Neuron (in vitro differentiated cells): Measurements from ENCODE around the gene AP2A2.

ENCODE experiments used
- H2AFZ ChIP-seq: one replicate; pipeline ENCODE4 v1.6.1; 2013; ENCODE audit warnings: low read depth, mild to moderate bottlenecking, inconsistent platforms, low read length, moderate library complexity
- H3K27me3 ChIP-seq: one replicate; pipeline ENCODE4 v1.6.1; 2013; ENCODE audit warnings: low read length; ENCODE audit not compliant: insufficient read depth
- H3K36me3 ChIP-seq: one replicate; pipeline ENCODE4 v1.6.1; 2013; ENCODE audit warnings: low read length; ENCODE audit not compliant: insufficient read depth
- H3K4me1 ChIP-seq: one replicate; pipeline ENCODE4 v1.6.1; 2013; ENCODE audit warnings: low read length; ENCODE audit not compliant: insufficient read depth
- H3K4me3 ChIP-seq: 2 replicates; pipeline ENCODE4 v1.5.1; 2013; ENCODE audit warnings: mild to moderate bottlenecking, low read length, moderate library complexity
- H3K9me3 ChIP-seq: one replicate; pipeline ENCODE4 v1.6.1; 2013; ENCODE audit warnings: low read length

The AP2A2 gene

DNA sequence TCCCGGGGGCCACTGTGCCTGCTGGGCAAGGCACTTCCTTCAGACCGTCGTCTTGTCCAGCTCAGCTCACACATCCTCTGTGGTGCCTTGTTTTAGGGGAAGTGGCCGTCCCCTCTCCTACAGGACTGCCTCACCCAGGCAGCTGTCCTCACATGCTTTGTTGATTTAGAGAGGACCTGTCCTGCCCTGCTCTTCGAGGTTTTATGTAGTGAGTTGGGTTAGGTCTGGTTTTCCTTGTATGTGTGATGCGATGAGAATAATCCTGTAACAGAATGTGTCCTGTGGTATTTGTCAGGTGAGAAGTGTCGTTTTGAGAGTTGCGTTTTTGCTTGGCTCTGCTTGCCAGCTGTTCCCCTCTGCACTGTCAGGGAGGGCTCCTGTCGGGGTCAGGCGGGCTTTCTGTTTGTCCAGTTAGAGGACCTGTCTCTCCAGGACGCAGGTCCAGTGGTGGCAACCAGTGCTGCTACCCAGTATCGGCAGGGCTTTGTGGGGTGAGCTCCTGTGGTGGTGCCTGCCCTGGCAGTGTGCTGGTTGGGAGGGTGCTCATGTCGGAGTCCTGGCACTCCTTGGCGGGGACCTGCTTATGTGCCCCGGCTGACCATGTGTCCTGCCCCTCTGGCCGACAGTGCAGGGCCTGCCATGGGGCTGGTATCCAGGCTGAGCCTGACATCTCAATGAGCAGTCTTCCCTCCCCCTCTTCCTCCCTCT is 69.5 kb downstream of the AP2A2 start:
- Histone ChIP-seq H3K9me3 (no peaks in the 10 kb centered on the region), H3K4me3 (no peak overlapping the region), H3K4me1 (peaks cover 8% of the 10 kb centered on the region), H3K27me3 (no peaks in the 10 kb centered on the region), H3K36me3 (peaks cover 48% of the 10 kb centered on the region), H2AFZ (no peak overlapping the region)

DNA sequence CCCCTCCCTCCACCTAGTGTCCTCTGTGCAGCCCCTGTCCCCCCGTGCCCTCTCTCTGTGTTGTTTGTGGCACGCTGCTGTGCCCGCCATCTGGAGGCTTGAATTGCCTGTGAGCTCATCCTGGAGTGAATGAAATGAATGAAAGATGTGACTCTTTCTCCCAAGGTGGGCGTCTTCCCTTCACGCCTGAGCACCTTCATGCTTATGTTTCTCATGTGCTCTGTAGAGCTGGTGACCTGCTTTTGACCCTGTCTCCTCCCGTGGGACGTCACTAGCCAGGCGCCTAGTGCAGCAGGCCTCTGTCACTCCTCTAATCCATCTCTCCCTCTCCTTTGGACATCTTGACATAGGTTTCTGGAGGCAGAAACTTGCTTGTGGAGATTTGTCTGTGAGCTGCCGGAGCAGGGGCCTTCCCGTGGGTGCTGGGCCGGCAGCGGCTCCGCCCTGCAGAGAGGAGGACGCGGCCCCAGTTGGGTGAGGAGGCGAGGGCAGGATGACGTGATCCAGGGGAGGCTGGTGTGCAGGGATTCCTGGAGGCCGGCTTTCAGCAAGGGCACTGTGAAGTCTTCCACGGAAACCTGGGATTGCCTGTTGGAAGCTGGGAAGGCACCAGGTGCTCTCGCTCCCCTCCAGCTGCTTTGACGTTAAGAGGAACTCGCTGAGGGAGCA is 70.2 kb downstream of the AP2A2 start:
- no peak overlapping the region for H3K4me3 ChIP-seq

DNA sequence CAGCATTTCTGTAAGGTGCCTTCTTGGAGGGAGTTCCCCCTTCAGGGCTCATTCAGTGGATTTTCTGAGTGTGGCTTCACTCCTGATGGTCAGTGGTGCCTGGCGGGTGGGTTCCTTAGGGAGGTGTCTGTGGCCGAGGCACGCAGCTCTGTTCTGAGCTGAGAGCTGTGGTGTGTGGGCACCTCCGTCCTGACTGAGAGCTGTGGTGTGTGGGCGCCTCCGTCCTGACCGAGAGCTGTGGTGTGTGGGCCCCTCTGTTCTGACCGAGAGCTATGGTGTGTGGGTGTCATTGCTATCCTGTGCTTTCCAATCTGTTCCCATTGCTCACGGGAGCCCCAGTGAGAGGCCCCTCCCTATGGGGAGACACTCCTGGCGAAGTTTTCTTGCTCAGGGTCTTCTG is 71.0 kb downstream of the AP2A2 start:
- Histone ChIP-seq H3K4me3 (no peak overlapping the region), H3K36me3 (peaks cover 52% of the 10 kb centered on the region), H3K9me3 (no peaks in the 10 kb centered on the region), H3K4me1 (peaks cover 8% of the 10 kb centered on the region), H3K27me3 (no peaks in the 10 kb centered on the region), H2AFZ (no peak overlapping the region)

More for the DNA sequence above, 70.2 kb downstream of the AP2A2 start:
- Histone ChIP-seq H3K9me3 (no peaks in the 10 kb centered on the region), H2AFZ (no peak overlapping the region), H3K36me3 (peaks cover 50% of the 10 kb centered on the region), H3K4me1 (peaks cover 8% of the 10 kb centered on the region), H3K27me3 (no peaks in the 10 kb centered on the region)

DNA sequence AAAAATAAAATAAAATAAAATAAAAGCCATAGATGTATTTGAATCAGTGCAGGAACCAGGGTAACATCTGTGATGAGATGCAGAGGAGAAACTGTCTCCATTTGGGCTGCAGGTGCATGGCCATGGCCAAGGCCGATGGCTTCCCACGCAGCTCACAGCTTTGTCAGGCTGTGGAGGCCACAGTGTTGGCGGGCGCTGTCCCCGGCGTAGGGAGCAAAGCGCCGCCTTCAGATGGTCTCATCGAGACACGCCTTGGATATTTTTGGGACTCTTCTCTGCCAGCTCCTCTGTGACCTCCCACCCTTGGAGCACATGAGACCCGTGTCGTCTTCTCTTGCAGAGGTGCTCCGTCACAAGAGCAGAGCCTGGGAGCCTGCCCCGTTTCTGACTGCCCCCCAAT is 72.2 kb downstream of the AP2A2 start:
- peaks cover 50% of the 10 kb centered on the region for H3K36me3 ChIP-seq

DNA sequence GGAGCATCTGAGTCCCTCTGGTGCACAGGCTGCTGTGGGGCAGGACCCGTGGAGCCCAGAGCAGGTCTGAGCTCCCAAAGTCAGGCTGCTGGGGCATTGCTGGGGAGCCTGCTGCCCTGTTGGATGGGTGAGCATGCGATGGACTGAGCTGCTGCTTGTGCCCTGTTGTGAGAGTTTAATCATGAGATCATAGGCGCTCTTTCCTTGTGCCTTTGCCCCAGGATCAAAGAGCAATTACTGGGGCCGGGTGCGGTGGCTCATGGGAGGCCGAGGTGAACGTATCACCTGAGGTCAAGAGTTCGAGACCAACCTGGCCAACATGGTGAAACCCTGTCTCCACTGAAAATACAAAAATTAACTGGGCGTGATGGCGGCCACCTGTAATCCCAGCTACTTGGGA is 73.3 kb downstream of the AP2A2 start:
- no peak overlapping the region for H3K4me3 ChIP-seq
- H3K36me3 ChIP-seq, result peaks cover 44% of the 10 kb centered on the region
- H3K9me3 ChIP-seq, result no peaks in the 10 kb centered on the region
- H2AFZ ChIP-seq, result no peak overlapping the region
- H3K4me1 ChIP-seq, result peaks cover 8% of the 10 kb centered on the region
- no peaks in the 10 kb centered on the region for H3K27me3 ChIP-seq

More for the DNA sequence above, 72.2 kb downstream of the AP2A2 start:
- Histone ChIP-seq H2AFZ (no peak overlapping the region), H3K27me3 (no peaks in the 10 kb centered on the region), H3K4me1 (peaks cover 8% of the 10 kb centered on the region), H3K4me3 (no peak overlapping the region), H3K9me3 (no peaks in the 10 kb centered on the region)

DNA sequence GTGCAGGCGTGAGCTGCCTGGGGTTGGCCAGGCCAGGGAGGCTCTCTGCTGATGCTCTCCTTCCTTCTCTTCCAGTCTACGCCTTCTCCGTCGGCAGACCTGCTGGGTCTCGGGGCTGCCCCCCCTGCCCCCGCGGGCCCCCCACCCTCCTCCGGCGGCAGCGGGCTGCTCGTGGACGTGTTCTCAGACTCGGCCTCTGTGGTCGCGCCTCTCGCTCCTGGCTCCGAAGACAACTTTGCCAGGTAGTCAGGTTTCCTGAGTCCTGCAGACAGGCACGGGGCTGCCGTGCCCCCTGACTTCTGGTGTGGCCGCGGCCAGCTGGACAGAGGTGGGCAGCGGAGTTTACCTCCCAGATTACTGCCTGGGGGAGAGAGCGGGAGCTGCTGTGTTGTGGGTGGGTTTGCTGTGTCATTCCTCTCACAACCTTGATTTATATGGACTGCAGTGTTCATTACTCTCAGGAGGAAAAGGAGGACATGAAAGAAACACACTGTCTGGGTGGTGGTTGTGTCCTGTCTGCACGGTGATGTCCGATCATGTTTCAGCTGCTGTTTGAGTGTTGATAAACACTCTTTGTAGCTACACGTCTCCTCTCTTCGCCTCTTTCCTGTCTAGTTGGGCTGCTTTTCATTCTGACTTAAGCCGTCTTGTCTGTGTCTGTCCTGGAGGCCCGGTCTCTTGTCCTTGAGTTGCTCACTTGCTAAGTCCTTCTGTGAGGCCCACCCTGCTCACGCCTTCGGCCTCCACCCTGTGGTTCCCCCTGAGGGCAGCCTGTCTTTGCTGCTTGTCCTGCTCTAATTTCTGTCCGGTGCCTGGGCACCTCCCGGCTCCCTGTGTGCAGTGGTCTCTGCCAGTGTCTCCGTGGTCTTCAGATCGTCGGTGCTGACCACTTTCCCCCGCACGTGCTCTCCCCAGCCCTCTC is 74.9 kb downstream of the AP2A2 start:
- Histone ChIP-seq H3K4me1 (peaks cover 8% of the 10 kb centered on the region), H3K36me3 (peaks cover 46% of the 10 kb centered on the region), H3K27me3 (no peaks in the 10 kb centered on the region), H2AFZ (no peak overlapping the region), H3K9me3 (no peaks in the 10 kb centered on the region), H3K4me3 (no peak overlapping the region)

DNA sequence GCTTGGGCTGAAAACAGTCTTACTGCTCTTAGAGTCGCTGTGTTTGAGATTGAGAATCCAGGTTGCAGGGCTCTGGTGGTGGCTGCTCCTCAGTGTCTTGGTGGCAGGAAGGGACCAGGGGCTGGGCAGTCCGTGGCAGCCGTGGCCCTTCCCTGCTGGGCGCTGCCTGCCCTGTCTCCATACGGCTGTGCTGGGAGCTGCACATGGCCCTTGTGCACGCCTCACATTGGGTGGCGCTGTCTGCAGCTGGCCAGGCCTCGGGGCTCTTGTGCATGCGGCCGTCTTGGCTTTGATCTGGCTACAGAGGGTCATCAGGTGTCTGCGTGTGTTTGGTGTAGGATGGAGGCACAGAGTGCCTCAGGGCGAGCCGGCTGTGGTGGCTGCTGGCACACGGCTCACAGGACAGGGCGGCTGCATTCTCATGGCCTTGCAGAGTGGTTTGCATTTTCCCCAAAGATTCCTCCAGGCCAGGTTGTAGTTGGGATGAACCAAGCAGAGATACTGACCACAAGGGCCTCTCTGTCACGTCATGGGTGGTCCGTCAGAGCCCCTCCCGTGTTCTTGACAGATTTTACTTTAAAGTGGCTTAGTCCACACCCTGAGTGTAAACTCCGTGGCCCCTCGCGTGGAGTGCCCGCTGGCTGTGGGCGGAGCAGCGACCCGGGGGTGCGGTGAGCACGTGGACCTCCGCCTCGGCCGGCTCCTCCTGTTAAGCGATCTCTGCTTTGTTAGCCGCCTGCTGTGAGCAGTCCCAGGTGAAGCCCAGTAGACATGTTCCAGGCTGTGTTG is 76.1 kb downstream of the AP2A2 start:
- Histone ChIP-seq H3K36me3 (peaks cover 48% of the 10 kb centered on the region), H2AFZ (no peak overlapping the region), H3K4me1 (no peaks in the 10 kb centered on the region), H3K27me3 (no peaks in the 10 kb centered on the region), H3K9me3 (no peaks in the 10 kb centered on the region), H3K4me3 (no peak overlapping the region)

DNA sequence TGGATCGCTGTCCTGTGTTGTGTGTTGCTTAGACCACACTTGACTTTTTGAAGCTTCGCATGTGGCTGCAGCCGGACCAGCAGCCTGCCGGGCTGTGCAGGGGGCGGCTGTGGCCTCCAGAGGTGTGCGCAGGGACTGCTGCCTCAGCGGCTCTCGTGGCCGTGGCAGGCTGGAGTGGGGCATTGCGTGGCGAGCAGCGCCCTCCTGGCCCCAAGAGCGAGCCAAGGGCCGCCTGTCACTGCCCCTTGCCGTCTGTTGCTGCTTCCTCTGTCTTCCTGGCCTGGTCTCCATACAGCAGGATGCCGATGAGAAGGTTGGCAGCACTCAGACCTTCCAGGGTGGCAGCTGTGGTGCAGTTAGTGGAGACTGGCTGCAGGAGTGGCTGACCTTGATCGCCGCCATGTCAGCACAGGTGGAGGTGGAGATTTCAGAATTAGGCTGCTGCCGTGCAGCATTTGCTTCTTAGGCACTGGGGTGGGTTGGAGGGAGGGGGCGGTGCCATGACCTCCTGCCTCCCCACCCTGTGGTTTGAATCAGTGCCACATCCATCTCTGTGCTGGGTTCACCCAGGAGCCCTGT is 76.8 kb downstream of the AP2A2 start:
- Histone ChIP-seq H3K27me3 (no peaks in the 10 kb centered on the region), H2AFZ (no peak overlapping the region), H3K36me3 (peaks cover 52% of the 10 kb centered on the region), H3K4me3 (no peak overlapping the region), H3K4me1 (no peaks in the 10 kb centered on the region), H3K9me3 (no peaks in the 10 kb centered on the region)

DNA sequence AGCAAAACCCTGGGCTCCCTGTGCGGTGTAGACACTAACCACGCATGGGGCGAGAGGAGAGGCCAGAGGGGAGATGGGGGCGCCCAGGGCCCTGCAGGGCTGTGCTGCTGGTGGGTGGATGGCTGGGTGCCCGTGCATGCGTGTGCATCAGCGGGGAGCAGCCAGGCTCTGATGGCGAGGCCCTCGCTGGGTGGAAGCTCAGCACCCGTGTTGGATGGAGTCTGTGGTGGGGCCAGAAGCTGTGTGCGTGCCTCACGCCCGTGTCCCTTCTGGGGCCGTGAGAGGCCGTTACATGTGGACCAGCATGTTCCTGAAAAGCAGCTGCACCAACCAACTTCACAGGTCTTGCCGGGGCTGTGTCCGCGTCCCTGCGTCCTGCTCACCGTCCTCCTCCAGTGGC is 77.5 kb downstream of the AP2A2 start:
- peaks cover 58% of the 10 kb centered on the region for H3K36me3 ChIP-seq
- H3K27me3 ChIP-seq, result no peaks in the 10 kb centered on the region
- H2AFZ ChIP-seq, result no peak overlapping the region
- H3K9me3 ChIP-seq, result no peaks in the 10 kb centered on the region
- no peak overlapping the region for H3K4me3 ChIP-seq
- H3K4me1 ChIP-seq, result peaks cover 5% of the 10 kb centered on the region

DNA sequence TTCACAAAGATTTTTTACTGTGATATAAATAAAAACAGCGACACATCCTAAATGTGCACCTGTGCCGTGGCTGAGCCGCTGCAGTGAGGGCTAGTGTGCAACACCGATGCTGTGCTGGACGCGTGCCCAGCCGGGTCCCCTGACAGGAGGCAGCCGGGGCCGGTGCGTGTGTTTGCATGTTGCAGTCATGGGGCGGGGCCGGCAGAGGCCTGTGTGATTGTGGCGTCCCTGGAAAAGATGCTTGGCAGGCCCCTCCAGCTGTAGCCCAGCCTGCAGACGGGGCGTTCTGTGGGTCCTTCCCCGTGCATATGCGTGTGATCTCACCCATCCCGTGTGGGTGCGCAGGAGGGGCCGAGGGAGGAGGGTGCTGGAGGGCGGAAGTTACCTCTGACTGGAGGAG is 80.3 kb downstream of the AP2A2 start:
- Histone ChIP-seq H3K4me1 (peaks cover 17% of the 10 kb centered on the region), H3K36me3 (peaks cover 68% of the 10 kb centered on the region), H2AFZ (no peak overlapping the region), H3K27me3 (no peaks in the 10 kb centered on the region), H3K4me3 (no peak overlapping the region), H3K9me3 (no peaks in the 10 kb centered on the region)

DNA sequence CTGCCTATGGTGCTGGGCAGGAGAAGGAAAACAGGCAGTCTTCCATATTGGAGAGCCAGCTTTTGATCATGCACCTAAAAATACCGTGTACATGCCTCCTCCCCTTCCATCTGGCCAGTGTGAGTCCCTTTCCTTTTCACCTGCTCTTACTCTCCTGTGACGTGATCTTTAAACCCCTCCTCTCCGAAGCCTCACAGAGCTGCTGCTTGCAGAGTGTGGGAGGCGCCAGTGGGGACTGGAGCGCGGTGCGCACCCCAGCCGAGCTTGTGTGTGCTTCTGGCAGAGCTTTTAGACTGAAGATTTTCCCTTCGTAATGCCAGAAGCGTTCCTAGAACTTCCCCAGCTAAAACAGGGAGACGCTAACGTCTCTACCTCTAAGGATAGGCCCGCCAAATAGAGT is 81.1 kb downstream of the AP2A2 start:
- Histone ChIP-seq H2AFZ (no peak overlapping the region), H3K4me3 (no peak overlapping the region), H3K9me3 (no peaks in the 10 kb centered on the region), H3K27me3 (no peaks in the 10 kb centered on the region), H3K36me3 (peaks cover 68% of the 10 kb centered on the region), H3K4me1 (peaks cover 17% of the 10 kb centered on the region)

DNA sequence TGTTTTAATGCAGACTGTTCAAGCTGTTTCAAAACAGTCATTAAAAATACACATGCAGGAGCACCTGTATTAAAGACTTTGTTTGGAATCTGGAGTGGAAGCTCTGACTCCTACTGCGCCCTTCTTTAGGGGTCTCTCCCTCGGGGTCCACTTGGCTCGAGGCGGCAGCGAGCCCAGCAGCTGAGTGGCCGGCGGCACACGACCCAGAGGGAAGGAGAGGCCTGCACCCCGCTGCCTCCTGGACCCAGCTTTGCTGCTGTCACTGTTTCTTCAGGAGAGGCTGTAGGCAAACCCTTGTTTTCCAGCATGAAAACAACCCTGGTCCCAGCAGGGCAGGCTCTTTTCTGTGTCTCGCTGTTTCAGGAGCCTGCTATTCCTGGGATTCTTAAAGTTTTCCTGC is 81.6 kb downstream of the AP2A2 start:
- Histone ChIP-seq H3K4me1 (peaks cover 17% of the 10 kb centered on the region), H3K27me3 (no peaks in the 10 kb centered on the region), H2AFZ (no peak overlapping the region), H3K4me3 (no peak overlapping the region), H3K36me3 (peaks cover 70% of the 10 kb centered on the region), H3K9me3 (no peaks in the 10 kb centered on the region)
